Neural progenitor cell (in vitro differentiated cells): Measurements from ENCODE around the gene SF3A1. TPM values are rescaled to one million over a fixed set of nuclear protein-coding genes. Genes with fewer than 3 reads are reported as not detected.
A peak's percentile ranks its signal among the peaks of the same experiment; 100 is the strongest.

Experiments used
- DNase-seq: peaks from one replicate; pipeline ENCODE4 v3.0.0-alpha.2; 2016; ENCODE audit warnings: low spot score
- H2AFZ ChIP-seq: fragments of 200-600 bp; sonication (generic); replicated peaks from 2 replicates; pipeline ENCODE4 v1.6.1; 2016; ENCODE audit warnings: antibody characterized with exemption
- H3F3A ChIP-seq: fragments of 200-600 bp; sonication (generic); 2 replicates; pipeline ENCODE4 v1.6.1; 2016; ENCODE audit warnings: antibody characterized with exemption, low read depth
- H3K27ac ChIP-seq: fragments of 200-600 bp; sonication (generic); 2 replicates; pipeline ENCODE4 v1.5.1; 2016; ENCODE audit warnings: mild to moderate bottlenecking
- H3K27me3 ChIP-seq: fragments of 200-600 bp; sonication (generic); 2 replicates; pipeline ENCODE4 v1.6.1; 2016; ENCODE audit warnings: mild to moderate bottlenecking, moderate library complexity
- H3K36me3 ChIP-seq: fragments of 200-600 bp; sonication (generic); 2 replicates; pipeline ENCODE4 v1.5.1; 2016
- H3K4me1 ChIP-seq: fragments of 200-600 bp; sonication (generic); 2 replicates; pipeline ENCODE4 v1.6.1; 2016; ENCODE audit warnings: mixed run types
- H3K4me2 ChIP-seq: fragments of 200-600 bp; sonication (generic); 2 replicates; pipeline ENCODE4 v1.6.1; 2016
- H3K4me3 ChIP-seq: fragments of 200-600 bp; sonication (generic); 2 replicates; pipeline ENCODE4 v1.5.1; 2016
- H3K79me2 ChIP-seq: fragments of 200-600 bp; sonication (generic); 2 replicates; pipeline ENCODE4 v1.6.1; 2016; ENCODE audit warnings: low read depth
- H3K9ac ChIP-seq: fragments of 200-600 bp; sonication (generic); 2 replicates; pipeline ENCODE4 v1.6.1; 2016
- H3K9me3 ChIP-seq: fragments of 200-600 bp; sonication (generic); 2 replicates; pipeline ENCODE4 v1.5.1; 2016; ENCODE audit warnings: low read depth
- H4K20me1 ChIP-seq: fragments of 200-600 bp; sonication (generic); 2 replicates; pipeline ENCODE4 v1.6.1; 2016; ENCODE audit warnings: low read depth
- H3K27ac Mint-ChIP-seq: 3 replicates; pipeline ENCODE4 v1.8.0; 2021; ENCODE audit warnings: mixed read lengths
- H3K27me3 Mint-ChIP-seq: 2 replicates; pipeline ENCODE4 v1.8.0; 2022; ENCODE audit warnings: low read depth, mild to moderate bottlenecking, inconsistent platforms, moderate library complexity, mixed read lengths; ENCODE audit not compliant: insufficient read depth
- H3K36me3 Mint-ChIP-seq: 3 replicates; pipeline ENCODE4 v1.8.0; 2021; ENCODE audit warnings: mixed read lengths
- H3K4me1 Mint-ChIP-seq: 3 replicates; pipeline ENCODE4 v1.8.0; 2021; ENCODE audit warnings: mixed read lengths
- H3K4me3 Mint-ChIP-seq: 3 replicates; pipeline ENCODE4 v1.8.0; 2021; ENCODE audit warnings: mild to moderate bottlenecking, moderate library complexity, mixed read lengths
- H3K9me3 Mint-ChIP-seq: 3 replicates; pipeline ENCODE4 v1.8.0; 2020; ENCODE audit warnings: mixed read lengths
- CTCF ChIP-seq: fragments of 200-600 bp; sonication (generic); IDR thresholded peaks from 2 replicates; pipeline ENCODE4 v1.5.1; 2017; ENCODE audit warnings: antibody characterized with exemption, mild to moderate bottlenecking
- EZH2 ChIP-seq: fragments of 200-600 bp; sonication (generic); IDR thresholded peaks from 2 replicates; pipeline ENCODE4 v1.6.1; 2017; ENCODE audit warnings: antibody characterized with exemption, mild to moderate bottlenecking, moderate library complexity
- EZH2phosphoT487 ChIP-seq: fragments of 200-600 bp; sonication (generic); IDR thresholded peaks from 2 replicates; pipeline ENCODE4 v1.6.1; 2017; ENCODE audit warnings: antibody characterized with exemption
- total RNA-seq: library from RNA; depleted of rRNA; stranded (reverse); fragments of >200 nt; gene quantifications from 2 replicates; pipeline ENCODE4 v1.2.3, GENCODE V29; 2015; ENCODE audit warnings: low replicate concordance

SF3A1 gene
- total RNA-seq, 1 donor from 2014 or later = 29.2 TPM

DNA sequence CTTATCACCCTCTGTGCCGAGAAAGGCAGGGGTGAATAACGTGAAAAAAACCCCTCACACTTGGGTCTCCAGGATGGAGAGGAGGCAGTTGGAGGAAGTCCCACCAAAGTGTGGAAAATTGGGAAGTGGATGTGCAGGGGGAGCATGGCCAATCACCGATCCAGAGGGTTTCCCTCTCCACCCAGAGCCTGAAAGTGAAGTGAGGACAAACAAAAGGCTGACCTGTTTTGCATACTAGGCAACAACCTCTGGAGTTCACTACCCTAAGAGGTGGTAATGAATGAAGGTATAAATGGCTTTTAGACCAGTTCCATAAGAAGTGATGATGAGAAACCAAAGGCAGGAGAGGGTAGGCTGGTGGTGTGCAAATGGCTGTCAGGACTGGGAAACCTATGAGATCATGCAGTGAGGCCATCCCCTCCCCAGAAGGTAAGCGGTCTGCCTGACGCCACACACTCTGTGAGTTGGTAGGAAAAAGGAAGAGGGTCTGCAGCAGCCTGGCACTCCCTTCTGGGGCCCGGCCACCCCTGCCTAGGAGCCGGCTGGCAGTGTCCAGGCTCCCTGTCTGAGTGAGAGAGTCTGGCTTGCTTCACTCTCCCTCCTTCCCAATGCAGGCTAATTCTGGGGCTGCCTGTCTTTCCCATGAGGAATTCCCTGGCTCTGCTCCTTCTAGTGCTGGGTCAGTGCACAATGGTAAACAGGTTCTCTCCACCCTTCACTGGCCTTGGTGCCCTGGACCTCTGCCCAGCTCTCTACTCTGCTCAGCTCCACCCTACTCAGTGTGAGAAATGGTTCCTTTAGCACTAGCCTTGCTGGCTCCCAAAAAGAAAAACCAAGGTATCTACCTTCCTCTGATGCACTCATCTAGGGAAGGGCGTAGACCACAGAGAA, 45.6 kb downstream of the SF3A1 start:
- no peak overlapping the region for H3K4me2 ChIP-seq
- H3K27me3 ChIP-seq = no peaks in the 10 kb centered on the region
- Mint-ChIP-seq H3K27ac (no peak overlapping the region), H3K4me1 (peaks cover 6% of the 10 kb centered on the region), H3K4me3 (no peak overlapping the region), H3K9me3 (no peaks in the 10 kb centered on the region), H3K27me3 (peaks cover 2% of the 10 kb centered on the region), H3K36me3 (no peaks in the 10 kb centered on the region)
- H3F3A ChIP-seq = no peaks in the 10 kb centered on the region
- no peak for DNase-seq
- no peak overlapping the region for H3K4me3 ChIP-seq
- H3K9ac ChIP-seq = no peak overlapping the region
- no peaks in the 10 kb centered on the region for H3K79me2 ChIP-seq
- no peaks in the 10 kb centered on the region for H3K4me1 ChIP-seq
- no peaks in the 10 kb centered on the region for H3K36me3 ChIP-seq
- H3K27ac ChIP-seq = no peak overlapping the region
- H3K9me3 ChIP-seq = no peaks in the 10 kb centered on the region
- no peak for TF ChIP-seq EZH2
- TF ChIP-seq CTCF = no peak
- no peak for TF ChIP-seq EZH2phosphoT487
- no peaks in the 10 kb centered on the region for H4K20me1 ChIP-seq
- no peak overlapping the region for H2AFZ ChIP-seq

GRCh38 chr22:30309951-30310741, 46.5 kb downstream of the SF3A1 start:
- no peak overlapping the region for H3K27ac ChIP-seq
- Mint-ChIP-seq H3K4me1 (peaks cover 6% of the 10 kb centered on the region), H3K4me3 (no peak overlapping the region), H3K27ac (peak overlapping the region; percentile 9), H3K36me3 (no peaks in the 10 kb centered on the region), H3K9me3 (no peaks in the 10 kb centered on the region), H3K27me3 (peaks cover 2% of the 10 kb centered on the region)
- H3K36me3 ChIP-seq = no peaks in the 10 kb centered on the region
- peaks cover 6% of the 10 kb centered on the region for H3K4me1 ChIP-seq
- no peak overlapping the region for H2AFZ ChIP-seq
- H3K4me2 ChIP-seq = no peak overlapping the region
- DNase-seq = no peak
- H4K20me1 ChIP-seq = peaks cover 1% of the 10 kb centered on the region
- no peaks in the 10 kb centered on the region for H3F3A ChIP-seq
- H3K79me2 ChIP-seq = no peaks in the 10 kb centered on the region
- H3K27me3 ChIP-seq = no peaks in the 10 kb centered on the region
- TF ChIP-seq EZH2phosphoT487 = no peak
- TF ChIP-seq CTCF = no peak
- no peak for TF ChIP-seq EZH2
- H3K9ac ChIP-seq = no peak overlapping the region
- H3K4me3 ChIP-seq = no peak overlapping the region
- no peaks in the 10 kb centered on the region for H3K9me3 ChIP-seq

GRCh38 chr22:30308518-30309230, 48.0 kb downstream of the SF3A1 start:
- H3K9me3 ChIP-seq = no peaks in the 10 kb centered on the region
- H3K4me3 Mint-ChIP-seq = no peak overlapping the region
- peaks cover 2% of the 10 kb centered on the region for H3K27me3 Mint-ChIP-seq
- H3K4me1 ChIP-seq = peaks cover 6% of the 10 kb centered on the region
- no peaks in the 10 kb centered on the region for H3K27me3 ChIP-seq
- no peak overlapping the region for H3K27ac ChIP-seq
- no peaks in the 10 kb centered on the region for H3K9me3 Mint-ChIP-seq
- TF ChIP-seq CTCF (no peak), EZH2 (no peak), EZH2phosphoT487 (no peak)
- H3K4me3 ChIP-seq = no peak overlapping the region
- no peaks in the 10 kb centered on the region for H3K36me3 ChIP-seq
- no peaks in the 10 kb centered on the region for H3F3A ChIP-seq
- no peak overlapping the region for H3K9ac ChIP-seq
- H3K4me2 ChIP-seq = no peak overlapping the region
- H3K79me2 ChIP-seq = no peaks in the 10 kb centered on the region
- no peak for DNase-seq
- H3K36me3 Mint-ChIP-seq = no peaks in the 10 kb centered on the region
- H2AFZ ChIP-seq = no peak overlapping the region
- H3K4me1 Mint-ChIP-seq = peaks cover 6% of the 10 kb centered on the region
- H4K20me1 ChIP-seq = peaks cover 2% of the 10 kb centered on the region
- no peak overlapping the region for H3K27ac Mint-ChIP-seq
